Chondrocyte (in vitro differentiated cells): ENCODE results near the gene C16orf90. TPM values are rescaled to one million over a fixed set of nuclear protein-coding genes. Genes with fewer than 3 reads are reported as not detected.
"Not testable (repeated sequence)": the region's sequence is repeated elsewhere in the genome, so short reads cannot be mapped to it uniquely, and the experiment has no call there.

ENCODE experiments used
- DNase-seq: peaks from one replicate; pipeline ENCODE4 v3.0.0; 2021; ENCODE audit warnings: mixed read lengths, low spot score
- H3K27ac Mint-ChIP-seq: one replicate; pipeline ENCODE4 v1.8.0; 2021; ENCODE audit warnings: mild to moderate bottlenecking, moderate library complexity, mixed read lengths; ENCODE audit not compliant: unreplicated experiment
- H3K27me3 Mint-ChIP-seq: 2 replicates; pipeline ENCODE4 v1.8.0; 2021; ENCODE audit warnings: low read depth, mixed read lengths
- H3K36me3 Mint-ChIP-seq: 2 replicates; pipeline ENCODE4 v1.8.0; 2021; ENCODE audit warnings: low read depth, mixed read lengths
- H3K4me1 Mint-ChIP-seq: 2 replicates; pipeline ENCODE4 v1.8.0; 2021; ENCODE audit warnings: low read depth, mild to moderate bottlenecking, mixed read lengths
- H3K4me3 Mint-ChIP-seq: one replicate; pipeline ENCODE4 v1.8.0; 2021; ENCODE audit warnings: mild to moderate bottlenecking, moderate library complexity, mixed read lengths; ENCODE audit not compliant: unreplicated experiment
- H3K9me3 Mint-ChIP-seq: 2 replicates; pipeline ENCODE4 v1.8.0; 2021; ENCODE audit warnings: low read depth, mixed read lengths
- CTCF ChIP-seq: fragments of 200-600 bp; sonication (generic); IDR thresholded peaks from 2 replicates; pipeline ENCODE4 v1.5.0; 2021; ENCODE audit warnings: antibody characterized with exemption, mild to moderate bottlenecking, moderate library complexity
- total RNA-seq: library from RNA; stranded (reverse); gene quantifications from 3 replicates; pipeline ENCODE4 v1.2.1, GENCODE V29; 2021

Gene C16orf90
- total RNA-seq, 1 donor from 2014 or later, result not detected

GRCh38 chr16:3479654-3480216, 15.6 kb downstream of the C16orf90 start:
- peaks cover 28% of the 10 kb centered on the region for H3K36me3 Mint-ChIP-seq
- no peak overlapping the region for H3K4me3 Mint-ChIP-seq
- H3K27me3 Mint-ChIP-seq, result no peaks in the 10 kb centered on the region
- peaks cover 12% of the 10 kb centered on the region for H3K4me1 Mint-ChIP-seq
- H3K9me3 Mint-ChIP-seq, result no peaks in the 10 kb centered on the region
- DNase-seq, result peak; percentile 59
- no peak overlapping the region for H3K27ac Mint-ChIP-seq
- no peak for TF ChIP-seq CTCF

GRCh38 chr16:3478242-3478925, 16.9 kb downstream of the C16orf90 start:
- H3K4me3 Mint-ChIP-seq, result no peak overlapping the region
- H3K27me3 Mint-ChIP-seq, result no peaks in the 10 kb centered on the region
- peaks cover 12% of the 10 kb centered on the region for H3K4me1 Mint-ChIP-seq
- H3K27ac Mint-ChIP-seq, result no peak overlapping the region
- no peak for DNase-seq
- peaks cover 21% of the 10 kb centered on the region for H3K36me3 Mint-ChIP-seq
- H3K9me3 Mint-ChIP-seq, result no peaks in the 10 kb centered on the region
- no peak for TF ChIP-seq CTCF

- Mint-ChIP-seq H3K4me1 (peaks cover 12% of the 10 kb centered on the region), H3K9me3 (no peaks in the 10 kb centered on the region)
- no peak for DNase-seq
Observed at GRCh38 chr16:3476409-3476808, 18.9 kb downstream of the C16orf90 start.

GRCh38 chr16:3475604-3476375, 19.5 kb downstream of the C16orf90 start:
- Mint-ChIP-seq H3K4me1 (peaks cover 6% of the 10 kb centered on the region), H3K27me3 (no peaks in the 10 kb centered on the region), H3K36me3 (peaks cover 5% of the 10 kb centered on the region), H3K9me3 (no peaks in the 10 kb centered on the region), H3K27ac (no peak overlapping the region), H3K4me3 (no peak overlapping the region)
- TF ChIP-seq CTCF, result no peak
- DNase-seq, result no peak

More at GRCh38 chr16:3476409-3476808, 18.9 kb downstream of the C16orf90 start:
- H3K4me3 Mint-ChIP-seq, result no peak overlapping the region
- no peak overlapping the region for H3K27ac Mint-ChIP-seq
- peaks cover 8% of the 10 kb centered on the region for H3K36me3 Mint-ChIP-seq
- TF ChIP-seq CTCF, result no peak
- no peaks in the 10 kb centered on the region for H3K27me3 Mint-ChIP-seq

GRCh38 chr16:3474870-3475269, 20.4 kb downstream of the C16orf90 start:
- not testable (repeated sequence) for DNase-seq, H3K36me3 Mint-ChIP-seq, H3K27ac Mint-ChIP-seq, H3K27me3 Mint-ChIP-seq, H3K4me1 Mint-ChIP-seq, H3K4me3 Mint-ChIP-seq, H3K9me3 Mint-ChIP-seq
